ENCODE data around the gene MYH6. TPM values are rescaled to one million over a fixed set of nuclear protein-coding genes. Genes with fewer than 3 reads are reported as not detected.

MYH6 gene
- total RNA-seq, 1 donor from 2014 or later, result 3.4 TPM

GRCh38 chr14:23447361-23448350 is 39.6 kb upstream of the MYH6 start:
- no peaks in the 10 kb centered on the region for H3K9me3 ChIP-seq
- H3K27me3 ChIP-seq, result peaks cover 13% of the 10 kb centered on the region
- ATAC-seq, result no peak
- no peak overlapping the region for H3K27ac ChIP-seq
- intact Hi-C loops (cut with DNase I), result no loop called here
- no peak for DNase-seq
- H3K4me1 ChIP-seq, result no peaks in the 10 kb centered on the region
- TF ChIP-seq, protein P1, sequence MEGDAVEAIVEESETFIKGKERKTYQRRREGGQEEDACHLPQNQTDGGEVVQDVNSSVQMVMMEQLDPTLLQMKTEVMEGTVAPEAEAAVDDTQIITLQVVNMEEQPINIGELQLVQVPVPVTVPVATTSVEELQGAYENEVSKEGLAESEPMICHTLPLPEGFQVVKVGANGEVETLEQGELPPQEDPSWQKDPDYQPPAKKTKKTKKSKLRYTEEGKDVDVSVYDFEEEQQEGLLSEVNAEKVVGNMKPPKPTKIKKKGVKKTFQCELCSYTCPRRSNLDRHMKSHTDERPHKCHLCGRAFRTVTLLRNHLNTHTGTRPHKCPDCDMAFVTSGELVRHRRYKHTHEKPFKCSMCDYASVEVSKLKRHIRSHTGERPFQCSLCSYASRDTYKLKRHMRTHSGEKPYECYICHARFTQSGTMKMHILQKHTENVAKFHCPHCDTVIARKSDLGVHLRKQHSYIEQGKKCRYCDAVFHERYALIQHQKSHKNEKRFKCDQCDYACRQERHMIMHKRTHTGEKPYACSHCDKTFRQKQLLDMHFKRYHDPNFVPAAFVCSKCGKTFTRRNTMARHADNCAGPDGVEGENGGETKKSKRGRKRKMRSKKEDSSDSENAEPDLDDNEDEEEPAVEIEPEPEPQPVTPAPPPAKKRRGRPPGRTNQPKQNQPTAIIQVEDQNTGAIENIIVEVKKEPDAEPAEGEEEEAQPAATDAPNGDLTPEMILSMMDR (IDR thresholded peaks at IDR 0.05), result no peak
- no peak overlapping the region for H3K4me3 ChIP-seq
- no peaks in the 10 kb centered on the region for H3K36me3 ChIP-seq

- no peaks in the 10 kb centered on the region for H3K36me3 ChIP-seq
- intact Hi-C loops (cut with DNase I), result no loop called here
- H3K4me1 ChIP-seq, result no peaks in the 10 kb centered on the region
- H3K4me3 ChIP-seq, result no peak overlapping the region
- no peak overlapping the region for H3K27ac ChIP-seq
- no peaks in the 10 kb centered on the region for H3K9me3 ChIP-seq
- peaks cover 8% of the 10 kb centered on the region for H3K27me3 ChIP-seq
- TF ChIP-seq, protein P1 (IDR thresholded peaks at IDR 0.05), result no peak
- no peak for ATAC-seq
- no peak for DNase-seq
Observed at GRCh38 chr14:23446291-23446851, 38.3 kb upstream of the MYH6 start.

DNA sequence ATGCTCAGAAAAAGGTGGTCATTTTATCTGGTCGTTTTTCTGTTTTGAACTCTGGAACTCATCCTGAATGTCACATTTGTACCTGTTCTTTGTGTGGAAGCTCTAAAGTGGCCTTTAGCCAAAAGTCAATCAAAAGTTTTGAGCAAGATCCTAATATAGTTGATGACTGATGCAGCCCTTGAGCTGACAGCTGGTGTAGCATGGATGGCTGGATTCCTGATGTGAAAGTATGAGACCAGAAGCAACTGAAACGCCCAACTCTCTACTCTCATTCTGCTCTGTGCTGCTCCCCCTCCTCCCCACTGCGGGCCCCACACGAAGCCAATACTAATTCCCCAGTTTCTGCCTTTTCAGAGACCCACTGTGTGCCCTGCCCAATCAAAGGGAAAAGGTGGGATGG is 37.7 kb upstream of the MYH6 start:
- intact Hi-C loops (cut with DNase I), result no loop called here

GRCh38 chr14:23444314-23444713 is 36.2 kb upstream of the MYH6 start:
- Histone ChIP-seq H3K36me3 (no peaks in the 10 kb centered on the region), H3K9me3 (no peaks in the 10 kb centered on the region), H3K27ac (no peak overlapping the region), H3K4me1 (no peaks in the 10 kb centered on the region), H3K4me3 (no peak overlapping the region), H3K27me3 (no peaks in the 10 kb centered on the region)
- TF ChIP-seq, protein P1 (IDR thresholded peaks at IDR 0.05), result no peak
- no peak for ATAC-seq
- intact Hi-C loops (cut with DNase I), result no loop called here
- DNase-seq, result no peak

More for the DNA sequence above, 37.7 kb upstream of the MYH6 start:
- Histone ChIP-seq H3K27me3 (peaks cover 5% of the 10 kb centered on the region), H3K4me1 (no peaks in the 10 kb centered on the region), H3K27ac (no peak overlapping the region), H3K4me3 (no peak overlapping the region), H3K36me3 (no peaks in the 10 kb centered on the region), H3K9me3 (no peaks in the 10 kb centered on the region)
- no peak for DNase-seq
- TF ChIP-seq, protein P1 (IDR thresholded peaks at IDR 0.05), result no peak
- ATAC-seq, result no peak

GRCh38 chr14:23443881-23444280 is 35.8 kb upstream of the MYH6 start:
- intact Hi-C loops (cut with DNase I), result no loop called here
- no peak overlapping the region for H3K27ac ChIP-seq
- TF ChIP-seq, protein P1 (IDR thresholded peaks at IDR 0.05), result no peak
- no peaks in the 10 kb centered on the region for H3K36me3 ChIP-seq
- no peaks in the 10 kb centered on the region for H3K9me3 ChIP-seq
- no peak overlapping the region for H3K4me3 ChIP-seq
- ATAC-seq, result no peak
- no peaks in the 10 kb centered on the region for H3K4me1 ChIP-seq
- DNase-seq, result no peak
- H3K27me3 ChIP-seq, result no peaks in the 10 kb centered on the region
